Smooth muscle cell (in vitro differentiated cells): ENCODE data around the gene RBP5. TPM values are rescaled to one million over a fixed set of nuclear protein-coding genes. Genes with fewer than 3 reads are reported as not detected.

Experiments used
- DNase-seq: peaks from one replicate; lab custom pipeline; 2025; ENCODE audit not compliant: unreplicated experiment; lab: John Stamatoyannopoulos, UW
- H2AFZ ChIP-seq: fragments of 200-600 bp; sonication (generic); 2 replicates; pipeline ENCODE4 v1.6.0; 2016; ENCODE audit warnings: antibody characterized with exemption, low read depth, mild to moderate bottlenecking
- H3F3A ChIP-seq: fragments of 200-600 bp; sonication (generic); 2 replicates; pipeline ENCODE4 v1.6.0; 2017; ENCODE audit warnings: antibody characterized with exemption, low read depth
- H3K27ac ChIP-seq: fragments of 200-600 bp; sonication (generic); 2 replicates; pipeline ENCODE4 v1.5.1; 2016; ENCODE audit warnings: low read depth, mild to moderate bottlenecking
- H3K27me3 ChIP-seq: fragments of 200-600 bp; sonication (generic); 2 replicates; pipeline ENCODE4 v1.6.1; 2016; ENCODE audit warnings: low read depth, mild to moderate bottlenecking
- H3K36me3 ChIP-seq: fragments of 200-600 bp; sonication (generic); 2 replicates; pipeline ENCODE4 v1.5.1; 2016; ENCODE audit warnings: low read depth
- H3K4me1 ChIP-seq: fragments of 200-600 bp; sonication (generic); 2 replicates; pipeline ENCODE4 v1.5.1; 2016; ENCODE audit warnings: low read depth
- H3K4me2 ChIP-seq: fragments of 200-600 bp; sonication (generic); 2 replicates; pipeline ENCODE4 v1.6.0; 2016; ENCODE audit warnings: mild to moderate bottlenecking
- H3K4me3 ChIP-seq: fragments of 200-600 bp; sonication (generic); 2 replicates; pipeline ENCODE4 v1.5.1; 2016; ENCODE audit warnings: mild to moderate bottlenecking
- H3K79me2 ChIP-seq: fragments of 200-600 bp; sonication (generic); 2 replicates; pipeline ENCODE4 v1.6.0; 2016; ENCODE audit warnings: low read depth, mild to moderate bottlenecking
- H3K9ac ChIP-seq: fragments of 200-600 bp; sonication (generic); 2 replicates; pipeline ENCODE4 v1.6.0; 2016; ENCODE audit warnings: low read depth
- H3K9me3 ChIP-seq: fragments of 200-600 bp; sonication (generic); replicated peaks from 2 replicates; pipeline ENCODE4 v1.5.1; 2016; ENCODE audit warnings: low read depth
- H4K20me1 ChIP-seq: fragments of 200-600 bp; sonication (generic); 2 replicates; pipeline ENCODE4 v1.6.0; 2016; ENCODE audit warnings: low read depth
- WGBS: methylation state at CpG from one replicate; pipeline ENCODE4 v1.1.7; 2016; ENCODE audit warnings: low lambda C conversion rate; 5-methylcytosine and 5-hydroxymethylcytosine counted together
- polyA plus RNA-seq: library from polyadenylated mRNA; unstranded; fragments of >200 nt; fragmentation: Nextera tagmentation; extraction: Ambion mirVana; gene quantifications from 2 replicates; pipeline ENCODE4 v1.2.1, GENCODE V29; 2016
- total RNA-seq: library from RNA; depleted of rRNA; stranded (reverse); fragments of >200 nt; gene quantifications from 2 replicates; pipeline ENCODE4 v1.2.3, GENCODE V29; 2014
- TF ChIP-seq, protein P1 (sequence below): fragments of 200-600 bp; sonication (generic); IDR thresholded peaks from 2 replicates; pipeline ENCODE4 v1.5.1; 2017; ENCODE audit warnings: borderline replicate concordance, mild to moderate bottlenecking, antibody characterized with exemption; ENCODE audit not compliant: insufficient read depth, poor library complexity, severe bottlenecking

RBP5 gene
- total and polyA plus RNA-seq, 2 experiments from 2014 or later: 0.21 TPM; not detected in 1

DNA sequence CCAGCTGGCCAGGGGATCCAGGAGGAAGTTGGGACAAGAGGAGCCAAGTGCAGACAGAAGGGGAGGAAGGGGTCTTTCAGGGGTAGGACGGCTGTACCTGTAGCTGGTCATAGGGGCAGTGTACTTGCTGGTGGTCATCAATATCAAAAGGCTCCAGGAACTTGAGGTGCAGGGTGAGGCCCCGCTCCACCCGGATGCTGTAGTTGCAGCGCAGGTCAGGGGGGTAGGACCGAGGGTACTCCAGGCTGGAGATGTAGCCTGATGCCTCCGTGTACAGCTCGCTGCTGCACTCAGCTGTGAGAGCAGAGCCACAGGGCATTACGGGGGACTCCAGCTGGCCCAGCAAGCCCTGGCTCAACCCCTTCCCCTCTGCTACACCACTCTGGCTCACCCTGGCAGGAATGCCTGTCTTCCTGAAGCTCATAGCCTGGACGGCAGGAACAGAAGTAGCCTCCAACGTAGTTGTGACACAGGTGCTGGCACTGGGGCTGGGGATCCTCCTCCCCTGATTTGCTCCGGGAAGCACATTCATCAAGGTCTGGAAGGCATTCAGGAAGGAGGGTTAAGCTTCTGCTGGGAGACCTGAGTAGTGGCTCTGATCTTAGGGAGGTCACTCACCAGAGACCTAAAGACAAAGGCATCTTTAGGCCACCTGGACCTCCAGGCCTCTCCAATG lies 39.4 kb downstream of the RBP5 start:
- TF ChIP-seq, protein P1, sequence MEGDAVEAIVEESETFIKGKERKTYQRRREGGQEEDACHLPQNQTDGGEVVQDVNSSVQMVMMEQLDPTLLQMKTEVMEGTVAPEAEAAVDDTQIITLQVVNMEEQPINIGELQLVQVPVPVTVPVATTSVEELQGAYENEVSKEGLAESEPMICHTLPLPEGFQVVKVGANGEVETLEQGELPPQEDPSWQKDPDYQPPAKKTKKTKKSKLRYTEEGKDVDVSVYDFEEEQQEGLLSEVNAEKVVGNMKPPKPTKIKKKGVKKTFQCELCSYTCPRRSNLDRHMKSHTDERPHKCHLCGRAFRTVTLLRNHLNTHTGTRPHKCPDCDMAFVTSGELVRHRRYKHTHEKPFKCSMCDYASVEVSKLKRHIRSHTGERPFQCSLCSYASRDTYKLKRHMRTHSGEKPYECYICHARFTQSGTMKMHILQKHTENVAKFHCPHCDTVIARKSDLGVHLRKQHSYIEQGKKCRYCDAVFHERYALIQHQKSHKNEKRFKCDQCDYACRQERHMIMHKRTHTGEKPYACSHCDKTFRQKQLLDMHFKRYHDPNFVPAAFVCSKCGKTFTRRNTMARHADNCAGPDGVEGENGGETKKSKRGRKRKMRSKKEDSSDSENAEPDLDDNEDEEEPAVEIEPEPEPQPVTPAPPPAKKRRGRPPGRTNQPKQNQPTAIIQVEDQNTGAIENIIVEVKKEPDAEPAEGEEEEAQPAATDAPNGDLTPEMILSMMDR: no peak
- Histone ChIP-seq H3K79me2 (no peaks in the 10 kb centered on the region), H3K4me1 (no peaks in the 10 kb centered on the region), H3K4me2 (no peak overlapping the region), H3F3A (no peaks in the 10 kb centered on the region), H3K4me3 (no peak overlapping the region), H4K20me1 (no peaks in the 10 kb centered on the region), H3K9ac (no peak overlapping the region), H3K9me3 (no peaks in the 10 kb centered on the region), H3K27me3 (no peaks in the 10 kb centered on the region), H2AFZ (no peak overlapping the region), H3K36me3 (no peaks in the 10 kb centered on the region), H3K27ac (no peak overlapping the region)
- WGBS: 92% methylated on average over 11 of the region's 11 CpGs
- DNase-seq: no peak

DNA sequence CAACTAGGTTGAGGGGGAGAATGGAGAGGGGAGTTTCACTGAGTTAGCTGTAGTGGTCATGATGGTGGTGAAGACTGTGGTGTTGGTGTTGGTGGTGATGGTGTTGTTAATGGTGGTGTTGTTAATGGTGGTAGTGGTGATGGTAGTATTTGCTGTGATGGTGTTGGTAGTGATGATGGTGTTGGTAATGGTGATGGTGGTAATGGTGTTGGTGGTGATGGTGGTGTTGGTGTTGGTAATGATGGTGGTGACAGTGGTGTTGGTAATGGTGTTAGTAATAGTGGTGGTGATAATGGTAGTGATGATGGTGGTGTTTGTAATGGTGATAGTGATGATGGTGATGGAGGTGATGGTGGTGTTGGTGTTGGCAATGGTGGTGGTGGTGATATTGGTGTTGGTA lies 45.6 kb downstream of the RBP5 start:
- H3K9me3 ChIP-seq: no peaks in the 10 kb centered on the region
- H3K4me2 ChIP-seq: no peak overlapping the region
- H3K27me3 ChIP-seq: no peaks in the 10 kb centered on the region
- no peaks in the 10 kb centered on the region for H3K36me3 ChIP-seq
- H3K4me3 ChIP-seq: no peak overlapping the region
- H3K4me1 ChIP-seq: no peaks in the 10 kb centered on the region
- no peak for DNase-seq
- TF ChIP-seq, protein P1: no peak
- H3K27ac ChIP-seq: no peak overlapping the region
- H2AFZ ChIP-seq: no peak overlapping the region
- H3K79me2 ChIP-seq: no peaks in the 10 kb centered on the region
- H3K9ac ChIP-seq: no peak overlapping the region
- peaks cover 3% of the 10 kb centered on the region for H3F3A ChIP-seq
- H4K20me1 ChIP-seq: no peaks in the 10 kb centered on the region

DNA sequence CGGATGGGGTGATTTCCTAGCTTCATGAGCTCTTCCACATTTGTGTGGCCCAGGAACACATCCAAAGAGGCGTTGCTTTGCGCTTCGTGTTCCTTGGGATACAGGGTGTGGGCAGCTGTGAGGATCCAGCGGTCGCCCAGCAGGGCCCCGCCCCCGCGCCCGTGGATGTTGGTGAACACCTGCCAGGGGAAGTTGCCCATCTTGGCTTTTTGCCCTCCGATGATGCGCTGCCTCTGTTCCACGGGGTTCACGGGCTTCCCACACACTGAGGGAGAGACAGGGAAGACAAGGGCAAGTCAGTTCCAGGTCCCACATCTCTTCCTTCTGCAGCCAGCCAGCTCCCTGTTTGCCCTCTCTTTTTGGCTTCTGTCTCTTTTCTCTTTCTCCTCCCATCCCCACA lies 47.7 kb downstream of the RBP5 start:
- Histone ChIP-seq H3K4me1 (no peaks in the 10 kb centered on the region), H3K9me3 (no peaks in the 10 kb centered on the region), H3K79me2 (no peaks in the 10 kb centered on the region), H4K20me1 (no peaks in the 10 kb centered on the region), H3F3A (peaks cover 3% of the 10 kb centered on the region), H3K36me3 (no peaks in the 10 kb centered on the region), H3K27me3 (no peaks in the 10 kb centered on the region), H3K4me2 (no peak overlapping the region), H3K9ac (no peak overlapping the region), H3K4me3 (no peak overlapping the region), H3K27ac (no peak overlapping the region), H2AFZ (no peak overlapping the region)
- no peak for DNase-seq
- TF ChIP-seq, protein P1: no peak
- WGBS: 94% methylated on average over 14 of the region's 14 CpGs

DNA sequence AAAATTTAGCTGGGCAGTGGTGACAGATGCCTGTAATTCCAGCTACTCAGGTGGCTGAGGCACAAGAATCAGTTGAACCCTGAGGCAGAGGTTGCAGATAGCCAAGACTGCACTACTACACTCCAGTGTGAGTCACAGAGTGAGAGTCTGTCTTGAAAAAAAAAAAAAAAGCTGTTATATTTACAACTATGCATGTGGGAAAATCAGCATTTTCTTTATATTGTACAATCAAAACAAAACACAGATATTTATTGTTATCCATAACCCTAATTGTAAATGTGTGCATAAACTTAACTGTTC lies 48.9 kb downstream of the RBP5 start:
- peak overlapping the region; percentile 70 for H3K4me2 ChIP-seq
- H3K9me3 ChIP-seq: no peaks in the 10 kb centered on the region
- peaks cover 3% of the 10 kb centered on the region for H3F3A ChIP-seq
- no peaks in the 10 kb centered on the region for H3K36me3 ChIP-seq
- no peaks in the 10 kb centered on the region for H3K79me2 ChIP-seq
- no peak for DNase-seq
- H3K27ac ChIP-seq: peak overlapping the region; percentile 93
- H2AFZ ChIP-seq: no peak overlapping the region
- H3K9ac ChIP-seq: peak overlapping the region; percentile 56
- H3K4me1 ChIP-seq: no peaks in the 10 kb centered on the region
- TF ChIP-seq, protein P1: no peak
- H4K20me1 ChIP-seq: no peaks in the 10 kb centered on the region
- H3K4me3 ChIP-seq: no peak overlapping the region
- no peaks in the 10 kb centered on the region for H3K27me3 ChIP-seq
